ENCODE data around the gene ABCA4.

Gene ABCA4

DNA sequence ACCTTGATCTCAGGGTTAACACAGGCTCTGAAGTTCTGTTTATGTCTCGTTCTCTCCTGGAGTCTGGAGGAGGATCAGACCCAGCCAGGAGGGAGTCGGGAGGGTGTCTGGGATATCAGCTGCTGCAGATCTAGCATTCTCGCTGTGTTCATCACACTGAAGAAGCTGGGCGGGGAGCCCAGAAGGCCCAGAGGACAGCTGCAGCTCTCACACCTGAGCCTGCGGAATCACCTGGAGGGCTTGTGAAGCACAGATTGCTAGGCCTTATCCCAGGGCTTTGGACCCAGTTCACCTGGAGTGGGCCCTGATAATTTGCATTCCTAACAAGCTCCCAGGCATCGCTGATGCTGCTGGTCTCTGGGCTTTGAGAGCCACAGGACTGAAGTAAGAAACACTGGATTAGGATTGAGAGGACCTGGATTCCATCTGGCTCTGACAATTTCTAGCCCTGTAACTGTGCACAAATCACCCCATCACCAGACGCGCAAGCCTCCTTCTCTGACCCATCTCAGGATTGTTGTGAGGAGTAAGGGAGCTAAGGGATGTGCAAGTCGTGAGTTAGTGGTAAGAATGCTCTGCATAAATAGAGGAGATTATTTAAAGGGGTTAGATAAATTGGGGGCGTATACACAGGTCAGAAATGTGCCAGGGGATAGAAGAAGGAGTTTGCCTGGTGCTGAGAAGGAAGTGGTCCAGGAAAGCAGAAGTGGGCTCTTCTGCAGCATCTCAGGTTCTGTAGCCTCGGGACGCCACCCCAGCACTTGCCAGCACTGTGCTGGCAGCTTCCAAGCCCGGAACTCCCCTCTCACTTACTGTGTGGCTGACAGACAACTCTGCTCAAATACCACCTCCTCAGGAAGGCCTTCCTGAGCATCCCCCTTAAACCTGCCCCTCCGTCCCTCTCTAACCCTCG, 19.1 kb downstream of the ABCA4 start:
- H3K4me3 ChIP-seq (ENCODE audit: low read depth, low read length), result no peak overlapping the region
- TF ChIP-seq, protein P1, sequence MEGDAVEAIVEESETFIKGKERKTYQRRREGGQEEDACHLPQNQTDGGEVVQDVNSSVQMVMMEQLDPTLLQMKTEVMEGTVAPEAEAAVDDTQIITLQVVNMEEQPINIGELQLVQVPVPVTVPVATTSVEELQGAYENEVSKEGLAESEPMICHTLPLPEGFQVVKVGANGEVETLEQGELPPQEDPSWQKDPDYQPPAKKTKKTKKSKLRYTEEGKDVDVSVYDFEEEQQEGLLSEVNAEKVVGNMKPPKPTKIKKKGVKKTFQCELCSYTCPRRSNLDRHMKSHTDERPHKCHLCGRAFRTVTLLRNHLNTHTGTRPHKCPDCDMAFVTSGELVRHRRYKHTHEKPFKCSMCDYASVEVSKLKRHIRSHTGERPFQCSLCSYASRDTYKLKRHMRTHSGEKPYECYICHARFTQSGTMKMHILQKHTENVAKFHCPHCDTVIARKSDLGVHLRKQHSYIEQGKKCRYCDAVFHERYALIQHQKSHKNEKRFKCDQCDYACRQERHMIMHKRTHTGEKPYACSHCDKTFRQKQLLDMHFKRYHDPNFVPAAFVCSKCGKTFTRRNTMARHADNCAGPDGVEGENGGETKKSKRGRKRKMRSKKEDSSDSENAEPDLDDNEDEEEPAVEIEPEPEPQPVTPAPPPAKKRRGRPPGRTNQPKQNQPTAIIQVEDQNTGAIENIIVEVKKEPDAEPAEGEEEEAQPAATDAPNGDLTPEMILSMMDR (IDR thresholded peaks at IDR 0.05; ENCODE audit: insufficient read depth, low read length, missing control alignments), result no peak
- CTCF ChIA-PET, result interaction anchor here (0.6 to 1.7 kb wide), 4 partner anchors 7 to 40 kb away, joined by 3 to 10 read pairs (median 4); no protein-coding TSS in a partner anchor
- no peak for DNase-seq (ENCODE audit: low read depth, low spot score)
- POLR2A ChIA-PET, result no interaction called here

DNA sequence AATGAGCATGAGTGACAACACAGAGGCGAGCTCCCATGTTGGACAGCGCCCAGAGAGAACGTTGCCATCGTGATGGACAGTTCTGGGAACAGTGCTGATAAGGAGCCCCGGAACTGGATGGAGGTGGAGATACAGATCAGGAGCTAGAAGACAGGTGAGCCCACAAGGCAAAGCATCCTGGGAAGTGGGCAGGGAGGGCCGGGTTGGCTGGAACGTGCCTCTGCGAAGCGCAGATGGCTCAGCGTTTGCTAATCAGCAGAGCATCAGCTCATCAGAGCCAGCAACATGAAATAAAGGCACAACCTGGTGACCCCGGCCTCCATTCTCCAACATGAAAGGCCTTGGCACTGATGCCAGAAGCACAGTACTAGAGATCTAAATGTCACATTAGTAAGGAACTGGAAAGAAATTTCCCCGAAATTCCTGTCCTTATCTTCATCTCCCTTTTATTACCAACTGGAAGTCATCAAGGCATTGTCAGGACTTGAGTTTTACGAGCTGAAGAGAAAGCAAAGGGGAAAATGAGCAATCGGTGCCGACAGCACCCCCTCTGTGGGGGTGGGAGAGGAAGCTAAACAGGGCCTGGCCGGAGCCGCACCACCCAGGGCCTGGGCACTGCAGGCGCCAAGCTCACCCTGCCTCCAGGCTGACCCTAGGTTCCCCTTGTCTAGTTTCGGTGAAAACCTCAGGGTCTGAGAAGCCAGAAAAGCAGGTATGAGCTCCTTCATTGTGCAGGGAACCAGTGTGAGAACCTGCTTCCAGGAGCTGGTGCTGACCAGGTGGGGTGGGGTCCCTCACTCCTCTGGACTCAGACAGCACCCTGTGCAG, 19.9 kb downstream of the ABCA4 start:
- ChIA-PET POLR2A (no interaction called here), CTCF (interaction anchor here (0.6 to 1.7 kb wide), 4 partner anchors 8 to 56 kb away, joined by 3 to 10 read pairs (median 4); no protein-coding TSS in a partner anchor)
- no peak for DNase-seq (ENCODE audit: low read depth, low spot score)
- TF ChIP-seq, protein P1 (IDR thresholded peaks at IDR 0.05; ENCODE audit: insufficient read depth, low read length, missing control alignments), result no peak
- H3K4me3 ChIP-seq (ENCODE audit: low read depth, low read length), result no peak overlapping the region

- TF ChIP-seq, protein P1 (IDR thresholded peaks at IDR 0.05; ENCODE audit: insufficient read depth, low read length, missing control alignments), result no peak
- no peak for DNase-seq (ENCODE audit: low read depth, low spot score)
- CTCF ChIA-PET, result interaction anchor here (1.7 kb wide), 2 partner anchors 38 to 55 kb away, joined by 5 to 10 read pairs; no protein-coding TSS in a partner anchor
- H3K4me3 ChIP-seq (ENCODE audit: low read depth, low read length), result no peak overlapping the region
- POLR2A ChIA-PET, result no interaction called here
These were observed 20.7 kb downstream of the ABCA4 start for GRCh38 chr1:94100129-94100784.

- CTCF ChIA-PET, result no interaction called here
- POLR2A ChIA-PET, result no interaction called here
- H3K4me3 ChIP-seq (ENCODE audit: low read depth, low read length), result no peak overlapping the region
- no peak for DNase-seq (ENCODE audit: low read depth, low spot score)
- TF ChIP-seq, protein P1 (IDR thresholded peaks at IDR 0.05; ENCODE audit: insufficient read depth, low read length, missing control alignments), result no peak
These were observed 21.6 kb downstream of the ABCA4 start for GRCh38 chr1:94099303-94099702.

DNA sequence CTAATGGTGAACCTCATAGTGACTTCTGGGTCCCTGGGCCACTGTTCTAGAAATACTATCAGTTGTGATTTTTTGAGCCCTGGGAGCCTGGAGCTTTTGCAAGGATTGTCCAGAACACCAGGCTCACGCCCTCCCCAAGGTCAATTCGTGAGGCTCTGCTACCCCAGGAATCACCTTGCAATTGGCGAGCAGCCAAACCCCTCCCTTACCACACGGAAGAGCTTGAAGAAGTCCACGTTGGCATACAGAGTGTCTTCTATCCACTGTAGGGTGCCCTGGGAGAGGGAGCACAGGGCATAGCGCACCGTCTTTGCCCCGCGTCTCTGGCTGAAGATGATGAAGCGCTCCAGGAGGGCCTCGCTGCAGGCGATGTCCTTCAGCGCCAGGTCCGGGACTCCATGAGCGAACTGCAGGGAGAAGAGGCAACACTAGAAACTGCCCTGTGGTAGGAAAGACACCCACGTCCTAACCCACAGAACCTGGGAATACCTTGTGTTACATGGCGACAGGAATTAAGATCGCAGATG, 22.3 kb downstream of the ABCA4 start:
- DNase-seq (ENCODE audit: low read depth, low spot score), result no peak
- TF ChIP-seq, protein P1 (IDR thresholded peaks at IDR 0.05; ENCODE audit: insufficient read depth, low read length, missing control alignments), result no peak
- CTCF ChIA-PET, result interaction anchor here (2.0 kb wide), 1 partner anchor 237 kb away, joined by 4 read pairs; no protein-coding TSS in a partner anchor
- H3K4me3 ChIP-seq (ENCODE audit: low read depth, low read length), result no peak overlapping the region
- POLR2A ChIA-PET, result no interaction called here

All from AG04449 (cell line).